NOMO-1 treated with DMSO at 0.1 percent for 48 hours (cell line): ENCODE results near the gene DEGS2.

Source experiments
- DNase-seq: peaks from one replicate; lab custom pipeline; 2025; ENCODE audit not compliant: unreplicated experiment; lab: John Stamatoyannopoulos, UW

Gene DEGS2

GRCh38 chr14:100135073-100135472, 24.4 kb downstream of the DEGS2 start:
- DNase-seq, result no peak

- no peak for DNase-seq
Observed at GRCh38 chr14:100134586-100134985, 24.9 kb downstream of the DEGS2 start.

- no peak for DNase-seq
Observed at GRCh38 chr14:100132903-100133510, 26.4 kb downstream of the DEGS2 start.

- no peak for DNase-seq
Observed at GRCh38 chr14:100132161-100132902, 27.1 kb downstream of the DEGS2 start.

GRCh38 chr14:100131181-100131580, 28.3 kb downstream of the DEGS2 start:
- no peak for DNase-seq

- no peak for DNase-seq
Observed at GRCh38 chr14:100130521-100130920, 28.9 kb downstream of the DEGS2 start.

- DNase-seq, result no peak
Observed at GRCh38 chr14:100129161-100129589, 30.3 kb downstream of the DEGS2 start.

GRCh38 chr14:100128688-100129087, 30.8 kb downstream of the DEGS2 start:
- no peak for DNase-seq

GRCh38 chr14:100127853-100128455, 31.5 kb downstream of the DEGS2 start:
- no peak for DNase-seq

GRCh38 chr14:100126401-100126800, 33.0 kb downstream of the DEGS2 start:
- DNase-seq, result no peak

- DNase-seq, result no peak
Observed at GRCh38 chr14:100124551-100125088, 34.8 kb downstream of the DEGS2 start.

- no peak for DNase-seq
Observed at GRCh38 chr14:100123618-100124017, 35.8 kb downstream of the DEGS2 start.

GRCh38 chr14:100122481-100123223, 36.8 kb downstream of the DEGS2 start:
- DNase-seq, result no peak

GRCh38 chr14:100121643-100122480, 37.6 kb downstream of the DEGS2 start:
- DNase-seq, result no peak

- no peak for DNase-seq
Observed at GRCh38 chr14:100120522-100121269, 38.7 kb downstream of the DEGS2 start.

GRCh38 chr14:100119251-100119650, 40.2 kb downstream of the DEGS2 start:
- no peak for DNase-seq

- no peak for DNase-seq
Observed at GRCh38 chr14:100118396-100119011, 40.9 kb downstream of the DEGS2 start.

- no peak for DNase-seq
Observed at GRCh38 chr14:100117633-100118395, 41.6 kb downstream of the DEGS2 start.

GRCh38 chr14:100117026-100117425, 42.4 kb downstream of the DEGS2 start:
- DNase-seq, result no peak
